Parathyroid adenoma (tissue), 2 donors: ENCODE data around the gene SAE1.

Experiments used
- H2AFZ ChIP-seq: fragments of 300-600 bp; sonication (generic); one replicate; pipeline ENCODE4 v1.7.0; 2017; ENCODE audit warnings: antibody characterized with exemption, mild to moderate bottlenecking
- H3K27ac ChIP-seq: fragments of 300-600 bp; sonication (generic); one replicate; pipeline ENCODE4 v1.7.0; 2017
- H3K27me3 ChIP-seq: fragments of 300-600 bp; sonication (generic); one replicate; pipeline ENCODE4 v1.7.0; 2017; ENCODE audit warnings: low read length; ENCODE audit not compliant: control insufficient read depth, insufficient read depth
- H3K36me3 ChIP-seq: fragments of 300-600 bp; sonication (generic); one replicate; pipeline ENCODE4 v1.7.0; 2017; ENCODE audit warnings: low read length; ENCODE audit not compliant: control insufficient read depth, insufficient read depth
- H3K4me1 ChIP-seq: fragments of 300-600 bp; sonication (generic); one replicate; pipeline ENCODE4 v1.7.0; 2017; ENCODE audit warnings: control low read depth
- H3K4me2 ChIP-seq: fragments of 300-600 bp; sonication (generic); one replicate; pipeline ENCODE4 v1.7.0; 2017; ENCODE audit warnings: low read length
- H3K4me3 ChIP-seq: fragments of 300-600 bp; sonication (generic); one replicate; pipeline ENCODE4 v1.7.0; 2017; ENCODE audit warnings: low read depth, low read length
- H3K79me2 ChIP-seq: fragments of 300-600 bp; sonication (generic); one replicate; pipeline ENCODE4 v1.7.0; 2017; ENCODE audit warnings: control low read depth
- H3K9ac ChIP-seq: fragments of 300-600 bp; sonication (generic); one replicate; pipeline ENCODE4 v1.7.0; 2017; ENCODE audit warnings: mild to moderate bottlenecking
- H3K9me3 ChIP-seq: fragments of 300-600 bp; sonication (generic); one replicate; pipeline ENCODE4 v1.7.0; 2017; ENCODE audit warnings: low read length; ENCODE audit not compliant: control insufficient read depth
- TF ChIP-seq, protein P1 (sequence below): fragments of 300-600 bp; sonication (generic); IDR thresholded peaks from one replicate; pipeline ENCODE4 v1.7.0; 2017; ENCODE audit warnings: antibody characterized with exemption, mild to moderate bottlenecking
- donor health status: primary hyperparathyroidism.

Gene SAE1

DNA sequence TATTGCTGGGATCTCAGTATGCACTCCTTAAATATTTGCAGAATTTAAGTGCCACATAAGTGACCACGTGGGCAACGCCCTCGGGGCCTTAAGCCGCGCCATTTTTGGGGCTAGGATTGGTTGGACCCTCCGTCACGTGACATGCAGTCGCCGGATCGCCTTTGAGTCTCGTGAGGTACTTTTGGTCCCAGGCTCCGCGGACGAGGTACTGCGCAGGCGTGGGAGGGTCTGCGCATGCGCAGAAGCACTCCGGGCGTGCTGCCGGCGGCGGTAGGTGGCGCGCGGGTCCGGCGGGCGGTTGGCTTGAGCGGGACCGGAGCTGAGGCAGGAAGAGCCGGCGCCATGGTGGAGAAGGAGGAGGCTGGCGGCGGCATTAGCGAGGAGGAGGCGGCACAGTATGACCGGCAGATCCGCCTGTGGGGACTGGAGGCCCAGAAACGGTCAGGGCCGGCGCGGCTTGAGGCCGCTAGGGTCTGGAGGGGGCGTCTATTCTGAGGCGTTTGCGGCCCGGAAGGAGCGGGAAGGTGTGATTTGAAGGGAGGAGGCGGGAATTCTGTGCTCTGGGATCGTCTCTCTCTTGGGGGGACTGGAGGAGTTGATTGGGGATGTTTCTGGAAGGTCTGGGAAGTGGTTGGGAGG lies at the start of gene SAE1:
SAE1 (plus strand) TSS at position 247 of the 639 bp plus-strand sequence; CDS start at position 343, 96 bp downstream.
- Histone ChIP-seq H3K4me2 (peak within 1 kb of the TSS; percentile 98), H3K36me3 (no peaks in the 10 kb centered on the region), H3K4me3 (peak within 1 kb of the TSS; percentile 99), H3K9me3 (no peaks in the 10 kb centered on the region), H3K27ac (peak within 1 kb of the TSS; percentile 72), H3K79me2 (peaks cover 35% of the 10 kb centered on the region), H3K4me1 (no peaks in the 10 kb centered on the region), H3K27me3 (no peaks in the 10 kb centered on the region), H3K9ac (peak within 1 kb of the TSS; percentile 40), H2AFZ (peak within 1 kb of the TSS; percentile 89)
- TF ChIP-seq, protein P1, sequence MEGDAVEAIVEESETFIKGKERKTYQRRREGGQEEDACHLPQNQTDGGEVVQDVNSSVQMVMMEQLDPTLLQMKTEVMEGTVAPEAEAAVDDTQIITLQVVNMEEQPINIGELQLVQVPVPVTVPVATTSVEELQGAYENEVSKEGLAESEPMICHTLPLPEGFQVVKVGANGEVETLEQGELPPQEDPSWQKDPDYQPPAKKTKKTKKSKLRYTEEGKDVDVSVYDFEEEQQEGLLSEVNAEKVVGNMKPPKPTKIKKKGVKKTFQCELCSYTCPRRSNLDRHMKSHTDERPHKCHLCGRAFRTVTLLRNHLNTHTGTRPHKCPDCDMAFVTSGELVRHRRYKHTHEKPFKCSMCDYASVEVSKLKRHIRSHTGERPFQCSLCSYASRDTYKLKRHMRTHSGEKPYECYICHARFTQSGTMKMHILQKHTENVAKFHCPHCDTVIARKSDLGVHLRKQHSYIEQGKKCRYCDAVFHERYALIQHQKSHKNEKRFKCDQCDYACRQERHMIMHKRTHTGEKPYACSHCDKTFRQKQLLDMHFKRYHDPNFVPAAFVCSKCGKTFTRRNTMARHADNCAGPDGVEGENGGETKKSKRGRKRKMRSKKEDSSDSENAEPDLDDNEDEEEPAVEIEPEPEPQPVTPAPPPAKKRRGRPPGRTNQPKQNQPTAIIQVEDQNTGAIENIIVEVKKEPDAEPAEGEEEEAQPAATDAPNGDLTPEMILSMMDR = peak; percentile 81

DNA sequence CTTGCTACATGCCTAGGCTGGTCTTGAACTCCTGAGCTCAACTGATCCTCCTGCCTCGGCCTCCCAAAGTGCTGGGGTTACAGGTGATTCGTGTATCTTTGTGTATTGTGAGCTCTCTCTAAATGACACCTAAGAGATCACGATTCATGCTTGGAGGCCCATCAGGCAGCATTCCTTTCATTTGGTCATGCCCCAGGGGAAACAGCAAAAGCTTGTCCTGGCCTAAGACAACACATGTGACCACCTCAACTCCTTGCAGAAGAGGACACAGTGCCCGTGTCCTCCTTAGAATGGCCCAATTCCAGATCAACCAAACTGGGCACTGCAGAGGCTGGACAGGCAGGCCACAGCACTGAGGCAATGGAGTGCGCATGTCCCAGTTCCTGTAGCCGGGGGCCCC lies 49.5 kb upstream of the SAE1 start:
- H3K4me2 ChIP-seq = no peak overlapping the region
- no peaks in the 10 kb centered on the region for H3K9me3 ChIP-seq
- peak overlapping the region; percentile 82 for H3K27ac ChIP-seq
- H3K4me1 ChIP-seq = peaks cover 39% of the 10 kb centered on the region
- peak overlapping the region; percentile 34 for H2AFZ ChIP-seq
- no peaks in the 10 kb centered on the region for H3K36me3 ChIP-seq
- peaks cover 15% of the 10 kb centered on the region for H3K79me2 ChIP-seq
- H3K4me3 ChIP-seq = no peak overlapping the region
- TF ChIP-seq, protein P1 = no peak
- no peaks in the 10 kb centered on the region for H3K27me3 ChIP-seq
- no peak overlapping the region for H3K9ac ChIP-seq

DNA sequence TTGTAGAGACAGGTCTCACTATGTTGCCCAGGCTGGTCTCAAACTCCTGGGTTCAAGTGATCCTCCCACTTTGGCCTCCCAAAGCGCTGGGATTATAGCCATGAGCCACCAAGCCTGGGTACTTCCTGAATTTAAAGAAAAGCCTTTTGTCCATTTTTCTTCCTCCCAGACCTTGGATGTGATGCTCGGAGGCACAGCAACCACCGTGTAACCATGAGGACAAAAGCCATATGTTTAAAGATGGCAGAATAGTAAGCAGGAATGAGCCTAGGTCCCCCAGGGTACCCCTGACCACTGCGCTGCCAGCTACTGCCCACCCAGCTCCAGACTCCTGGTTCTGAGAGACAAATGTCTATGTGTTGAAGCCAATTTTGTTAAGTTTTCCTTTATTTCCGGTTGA lies 48.1 kb upstream of the SAE1 start:
- TF ChIP-seq, protein P1 = no peak
- H3K27ac ChIP-seq = peak overlapping the region; percentile 82
- no peaks in the 10 kb centered on the region for H3K9me3 ChIP-seq
- no peaks in the 10 kb centered on the region for H3K27me3 ChIP-seq
- H2AFZ ChIP-seq = no peak overlapping the region
- no peak overlapping the region for H3K4me2 ChIP-seq
- no peaks in the 10 kb centered on the region for H3K36me3 ChIP-seq
- no peak overlapping the region for H3K4me3 ChIP-seq
- no peak overlapping the region for H3K9ac ChIP-seq
- peaks cover 3% of the 10 kb centered on the region for H3K79me2 ChIP-seq
- H3K4me1 ChIP-seq = peaks cover 39% of the 10 kb centered on the region

DNA sequence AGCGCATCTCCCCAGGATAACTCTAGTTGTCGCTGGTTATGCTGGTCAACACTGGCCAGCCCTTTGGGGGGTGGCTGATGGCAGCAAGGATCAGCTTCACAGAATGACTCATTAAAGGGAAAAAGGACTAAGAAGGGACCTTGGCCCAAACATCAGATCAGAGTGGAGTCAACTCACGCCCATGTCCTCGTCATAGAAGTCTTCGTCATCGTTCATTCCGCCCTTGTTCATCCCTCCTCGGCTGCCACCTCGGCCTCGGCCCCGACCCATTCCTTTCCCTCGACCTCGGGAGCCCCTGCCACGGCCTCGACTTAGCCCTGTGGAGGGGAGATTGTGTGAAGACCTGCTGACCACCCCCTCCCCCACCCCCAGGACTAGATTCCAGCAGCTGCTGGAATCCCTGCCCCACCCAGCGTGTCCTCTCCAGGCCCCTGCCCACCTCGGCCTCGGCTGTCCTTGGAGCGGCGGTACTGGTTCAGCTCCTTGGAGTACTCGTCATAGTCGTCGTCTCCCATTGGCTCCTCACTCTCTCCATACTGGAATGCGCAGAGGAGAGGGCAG lies 45.7 kb upstream of the SAE1 start:
- no peaks in the 10 kb centered on the region for H3K36me3 ChIP-seq
- no peak overlapping the region for H2AFZ ChIP-seq
- peaks cover 3% of the 10 kb centered on the region for H3K79me2 ChIP-seq
- H3K9me3 ChIP-seq = no peaks in the 10 kb centered on the region
- no peak overlapping the region for H3K4me2 ChIP-seq
- H3K4me3 ChIP-seq = no peak overlapping the region
- H3K27ac ChIP-seq = no peak overlapping the region
- peaks cover 34% of the 10 kb centered on the region for H3K4me1 ChIP-seq
- no peaks in the 10 kb centered on the region for H3K27me3 ChIP-seq
- no peak overlapping the region for H3K9ac ChIP-seq
- TF ChIP-seq, protein P1 = no peak

DNA sequence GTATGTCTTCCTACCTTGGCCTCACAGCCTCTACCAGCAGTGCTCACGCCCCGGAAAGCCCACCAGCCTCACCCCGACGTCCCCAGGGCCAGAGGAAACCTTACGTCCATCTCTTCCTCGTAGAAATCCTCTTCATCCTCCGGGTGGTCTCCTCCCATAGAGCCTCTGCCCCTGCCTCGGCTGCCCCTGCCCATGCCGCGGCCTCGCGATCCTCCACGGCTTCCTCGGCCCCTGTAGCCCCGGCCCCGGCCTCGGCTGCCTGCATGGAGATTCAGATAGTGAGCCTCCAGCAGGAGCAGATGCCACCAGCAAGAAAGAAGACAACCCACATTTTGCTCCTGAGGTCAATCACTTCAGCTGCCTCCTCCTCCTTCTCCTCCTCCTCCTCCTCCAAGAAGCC lies 44.4 kb upstream of the SAE1 start:
- no peak overlapping the region for H2AFZ ChIP-seq
- TF ChIP-seq, protein P1 = no peak
- no peak overlapping the region for H3K4me3 ChIP-seq
- peaks cover 3% of the 10 kb centered on the region for H3K79me2 ChIP-seq
- H3K9me3 ChIP-seq = no peaks in the 10 kb centered on the region
- H3K27me3 ChIP-seq = no peaks in the 10 kb centered on the region
- H3K36me3 ChIP-seq = no peaks in the 10 kb centered on the region
- H3K27ac ChIP-seq = no peak overlapping the region
- H3K4me1 ChIP-seq = peaks cover 21% of the 10 kb centered on the region
- H3K4me2 ChIP-seq = no peak overlapping the region
- no peak overlapping the region for H3K9ac ChIP-seq
